ENCODE results near the gene TGM4. TPM values are rescaled to one million over a fixed set of nuclear protein-coding genes. Genes with fewer than 3 reads are reported as not detected.

Gene TGM4
- not detected in 2 replicates for total RNA-seq (2014; rRNA removed; shearing (Covaris generic))
- polyA plus RNA-seq (2016; fragmentation: Nextera tagmentation; extraction: Ambion mirVana), result not detected in 2 replicates

- H3K4me3 ChIP-seq, result no peak within 1 kb of the TSS
- H3K9me2 ChIP-seq (ENCODE audit: insufficient read depth), result no peaks in the 10 kb centered on the region
- H4K20me1 ChIP-seq (ENCODE audit: insufficient read depth), result no peaks in the 10 kb centered on the region
- H3K9ac ChIP-seq, result no peak within 1 kb of the TSS
- TF ChIP-seq EZH2 (IDR thresholded peaks at IDR 0.05; ENCODE audit: insufficient read depth, poor library complexity, severe bottlenecking), result no peak
- TF ChIP-seq EZH2phosphoT487 (IDR thresholded peaks at IDR 0.05; ENCODE audit: insufficient read depth, low read depth), result no peak
- H3K27me3 ChIP-seq (replicated peaks; ENCODE audit: insufficient read depth), result no peaks in the 10 kb centered on the region
- WGBS, 2 experiments (ENCODE audit: low coverage in 1 of 2, low lambda C conversion rate in 2 of 2, missing lambda C conversion rate in 2 of 2), result 71 to 81% methylated on average over 5 of the region's 5 CpGs
- H3K79me2 ChIP-seq (ENCODE audit: insufficient read depth), result no peaks in the 10 kb centered on the region
- no peak within 1 kb of the TSS for H3K4me2 ChIP-seq (ENCODE audit: unreplicated experiment)
- in situ Hi-C loops (cut with MboI), result no loop called here
- no peak within 1 kb of the TSS for H3K27ac ChIP-seq
- no peak within 1 kb of the TSS for H2AFZ ChIP-seq
- H3F3A ChIP-seq (ENCODE audit: insufficient read depth), result no peaks in the 10 kb centered on the region
- H3K9me3 ChIP-seq (ENCODE audit: low read depth), result no peaks in the 10 kb centered on the region
- no peaks in the 10 kb centered on the region for H3K4me1 ChIP-seq (ENCODE audit: insufficient read depth)
- no peaks in the 10 kb centered on the region for H3K36me3 ChIP-seq (ENCODE audit: low read depth)
- no peak for DNase-seq
These were observed at the start of gene TGM4 for GRCh38 chr3:44874308-44874707. TGM4 (plus strand) TSS chr3:44874608; CDS start chr3:44874679, 71 bp downstream.

- peak; percentile 80 for DNase-seq
- peaks cover 14% of the 10 kb centered on the region for H3F3A ChIP-seq (ENCODE audit: insufficient read depth)
- no peak overlapping the region for H3K4me3 ChIP-seq
- no peaks in the 10 kb centered on the region for H3K9me3 ChIP-seq (ENCODE audit: low read depth)
- H3K79me2 ChIP-seq (ENCODE audit: insufficient read depth), result no peaks in the 10 kb centered on the region
- TF ChIP-seq EZH2phosphoT487 (IDR thresholded peaks at IDR 0.05; ENCODE audit: insufficient read depth, low read depth) (no peak), EZH2 (IDR thresholded peaks at IDR 0.05; ENCODE audit: insufficient read depth, poor library complexity, severe bottlenecking) (no peak)
- H3K27me3 ChIP-seq (replicated peaks; ENCODE audit: insufficient read depth), result no peaks in the 10 kb centered on the region
- H3K27ac ChIP-seq, result peak overlapping the region; percentile 45
- WGBS, 2 experiments (ENCODE audit: low coverage in 1 of 2, low lambda C conversion rate in 2 of 2, missing lambda C conversion rate in 2 of 2), result 53 to 59% methylated on average over 2 of the region's 2 CpGs
- H3K9ac ChIP-seq, result no peak overlapping the region
- in situ Hi-C loops (cut with MboI), result no loop called here
- peak overlapping the region; percentile 39 for H3K4me2 ChIP-seq (ENCODE audit: unreplicated experiment)
- peaks cover 15% of the 10 kb centered on the region for H3K4me1 ChIP-seq (ENCODE audit: insufficient read depth)
- no peaks in the 10 kb centered on the region for H3K9me2 ChIP-seq (ENCODE audit: insufficient read depth)
- H3K36me3 ChIP-seq (ENCODE audit: low read depth), result no peaks in the 10 kb centered on the region
- H2AFZ ChIP-seq, result peak overlapping the region; percentile 73
- no peaks in the 10 kb centered on the region for H4K20me1 ChIP-seq (ENCODE audit: insufficient read depth)
These were observed 49.0 kb upstream of the TGM4 start for GRCh38 chr3:44825264-44825925.

GRCh38 chr3:44827196-44827595 is 47.2 kb upstream of the TGM4 start:
- Histone ChIP-seq H3K27me3 (replicated peaks; ENCODE audit: insufficient read depth) (no peaks in the 10 kb centered on the region), H3K4me2 (ENCODE audit: unreplicated experiment) (no peak overlapping the region), H3K9me3 (ENCODE audit: low read depth) (no peaks in the 10 kb centered on the region), H3F3A (ENCODE audit: insufficient read depth) (peaks cover 14% of the 10 kb centered on the region), H3K9ac (no peak overlapping the region), H3K79me2 (ENCODE audit: insufficient read depth) (no peaks in the 10 kb centered on the region), H3K36me3 (ENCODE audit: low read depth) (no peaks in the 10 kb centered on the region), H3K4me3 (no peak overlapping the region), H3K4me1 (ENCODE audit: insufficient read depth) (peaks cover 15% of the 10 kb centered on the region), H3K9me2 (ENCODE audit: insufficient read depth) (no peaks in the 10 kb centered on the region), H4K20me1 (ENCODE audit: insufficient read depth) (no peaks in the 10 kb centered on the region), H3K27ac (no peak overlapping the region), H2AFZ (no peak overlapping the region)
- in situ Hi-C loops (cut with MboI), result no loop called here
- 95 to 97% methylated on average over 3 of the region's 3 CpGs for WGBS, 2 experiments (ENCODE audit: low coverage in 1 of 2, low lambda C conversion rate in 2 of 2, missing lambda C conversion rate in 2 of 2)
- no peak for DNase-seq
- TF ChIP-seq EZH2 (IDR thresholded peaks at IDR 0.05; ENCODE audit: insufficient read depth, poor library complexity, severe bottlenecking) (no peak), EZH2phosphoT487 (IDR thresholded peaks at IDR 0.05; ENCODE audit: insufficient read depth, low read depth) (no peak)

- 0 out of 2 replicates have a peak overlapping the region, but pooled peaks have one; percentile 21 for H2AFZ ChIP-seq
- no peaks in the 10 kb centered on the region for H3F3A ChIP-seq (ENCODE audit: insufficient read depth)
- H3K4me3 ChIP-seq, result no peak overlapping the region
- no peaks in the 10 kb centered on the region for H3K9me3 ChIP-seq (ENCODE audit: low read depth)
- H3K27ac ChIP-seq, result no peak overlapping the region
- H3K36me3 ChIP-seq (ENCODE audit: low read depth), result no peaks in the 10 kb centered on the region
- DNase-seq, result no peak
- H3K79me2 ChIP-seq (ENCODE audit: insufficient read depth), result no peaks in the 10 kb centered on the region
- no peaks in the 10 kb centered on the region for H4K20me1 ChIP-seq (ENCODE audit: insufficient read depth)
- TF ChIP-seq EZH2 (IDR thresholded peaks at IDR 0.05; ENCODE audit: insufficient read depth, poor library complexity, severe bottlenecking), result no peak
- H3K4me2 ChIP-seq (ENCODE audit: unreplicated experiment), result no peak overlapping the region
- in situ Hi-C loops (cut with MboI), result no loop called here
- H3K9me2 ChIP-seq (ENCODE audit: insufficient read depth), result no peaks in the 10 kb centered on the region
- 80 to 85% methylated on average over 5 of the region's 5 CpGs for WGBS, 2 experiments (ENCODE audit: low coverage in 1 of 2, low lambda C conversion rate in 2 of 2, missing lambda C conversion rate in 2 of 2)
- no peaks in the 10 kb centered on the region for H3K27me3 ChIP-seq (replicated peaks; ENCODE audit: insufficient read depth)
- H3K4me1 ChIP-seq (ENCODE audit: insufficient read depth), result no peaks in the 10 kb centered on the region
- H3K9ac ChIP-seq, result no peak overlapping the region
These were observed 43.2 kb upstream of the TGM4 start for GRCh38 chr3:44831232-44831631.
